Keratinocyte (primary cell): ENCODE measurements around the gene HDAC7. TPM values are rescaled to one million over a fixed set of nuclear protein-coding genes. Genes with fewer than 3 reads are reported as not detected.

Source experiments
- DNase-seq: peaks from one replicate; pipeline ENCODE4 v3.0.0-alpha.2; 2011; ENCODE audit warnings: low read depth, missing footprints, low spot score
- FAIRE-seq: peaks from 2 replicates; lab custom pipeline; 2011; peaks lifted over from hg19 to GRCh38; lab: Jason Lieb, UNC
- H2AFZ ChIP-seq: 2 replicates; pipeline ENCODE4 v1.6.0; 2012; ENCODE audit warnings: low read length, control low read depth, inconsistent platforms; ENCODE audit not compliant: control insufficient read depth
- H3K27ac ChIP-seq: 2 replicates; pipeline ENCODE4 v1.5.1; 2011; ENCODE audit warnings: low read length; ENCODE audit not compliant: control insufficient read depth, insufficient read depth
- H3K27me3 ChIP-seq: 3 replicates; pipeline ENCODE4 v1.6.0; 2011; ENCODE audit warnings: low read length; ENCODE audit not compliant: control insufficient read depth, insufficient read depth; ENCODE audit errors: extremely low read depth
- H3K36me3 ChIP-seq, 2 experiments: 2 replicates in 1 of 2; 3 replicates in 1 of 2; pipeline ENCODE4 v1.5.1; 2011; ENCODE audit warnings: low read length in 2 of 2, mild to moderate bottlenecking in 1 of 2; ENCODE audit not compliant: control insufficient read depth in 2 of 2, insufficient read depth in 2 of 2; ENCODE audit errors: extremely low read depth in 1 of 2
- H3K4me1 ChIP-seq: 3 replicates; pipeline ENCODE4 v1.5.1; 2011; ENCODE audit warnings: low read length; ENCODE audit not compliant: control insufficient read depth, insufficient read depth; ENCODE audit errors: extremely low read depth
- H3K4me2 ChIP-seq: 3 replicates; pipeline ENCODE4 v1.6.0; 2011; ENCODE audit warnings: low read depth, low read length; ENCODE audit not compliant: control insufficient read depth, insufficient read depth; ENCODE audit errors: extremely low read depth
- H3K4me3 ChIP-seq, 3 experiments: fragments of 200-600 bp in 1 of 3; sonication (generic) in 1 of 3; 2 replicates in 2 of 3; 3 replicates in 1 of 3; pipeline ENCODE4 v1.5.1; 2011 to 2016; ENCODE audit warnings: low read length in 3 of 3, mild to moderate bottlenecking in 3 of 3, control low read depth in 2 of 3, inconsistent platforms in 1 of 3, low read depth in 1 of 3, mixed read lengths in 1 of 3, mixed run types in 1 of 3, moderate library complexity in 1 of 3; ENCODE audit not compliant: control insufficient read depth in 2 of 3, insufficient read depth in 2 of 3; ENCODE audit errors: extremely low read depth in 1 of 3
- H3K79me2 ChIP-seq: 2 replicates; pipeline ENCODE4 v1.6.0; 2012; ENCODE audit warnings: low read length; ENCODE audit not compliant: control insufficient read depth, insufficient read depth
- H3K9ac ChIP-seq: 3 replicates; pipeline ENCODE4 v1.6.0; 2011; ENCODE audit warnings: low read length; ENCODE audit not compliant: control insufficient read depth, insufficient read depth; ENCODE audit errors: extremely low read depth
- H3K9me1 ChIP-seq: 3 replicates; pipeline ENCODE4 v1.6.0; 2011; ENCODE audit warnings: low read length; ENCODE audit not compliant: control insufficient read depth, insufficient read depth; ENCODE audit errors: extremely low read depth
- H3K9me3 ChIP-seq: 2 replicates; pipeline ENCODE4 v1.5.1; 2012; ENCODE audit warnings: low read depth, low read length; ENCODE audit not compliant: control insufficient read depth
- H4K20me1 ChIP-seq: 3 replicates; pipeline ENCODE4 v1.6.0; 2011; ENCODE audit warnings: low read length; ENCODE audit not compliant: control insufficient read depth, insufficient read depth; ENCODE audit errors: extremely low read depth
- CTCF ChIP-seq, 3 experiments: IDR thresholded peaks in 1 of 3; conservative IDR thresholded peaks in 1 of 3; optimal IDR thresholded peaks in 1 of 3; 2 replicates in 2 of 3; 3 replicates in 1 of 3; pipeline versions ENCODE3 to v1.5.1; 2011; ENCODE audit warnings: low read length in 3 of 3, mild to moderate bottlenecking in 3 of 3, moderate library complexity in 2 of 3, control low read depth in 1 of 3, inconsistent platforms in 1 of 3; ENCODE audit not compliant: insufficient read depth in 2 of 3; ENCODE audit errors: extremely low read depth in 1 of 3
- EZH2 ChIP-seq: IDR thresholded peaks from one replicate; pipeline ENCODE4 v1.6.1; 2012; ENCODE audit warnings: inconsistent platforms, mild to moderate bottlenecking, low read length, moderate library complexity
- dilution Hi-C: fragments of 300-500 bp; cut with MboI; formaldehyde crosslinking; loops from one replicate; pipeline ENCODE4 v1.7.0; 2020; ENCODE audit warnings: low sequenced_read_pairs; ENCODE audit not compliant: extremely low pct_ligation_motif_present
- polyA plus RNA-seq, 5 experiments: library from polyadenylated mRNA; depleted of rRNA in 3 of 5; stranded (reverse) in 3 of 5; stranded (forward) in 1 of 5; unstranded in 1 of 5; fragments of >200 nt; gene quantifications; 1 replicate in 1 of 5; 2 replicates in 3 of 5; 3 replicates in 1 of 5; pipeline versions ENCODE4 v1.2.1 to v1.2.3, GENCODE V29; 2011 to 2012; ENCODE audit warnings: missing spikeins in 2 of 5, low read depth in 1 of 5, low replicate concordance in 1 of 5

HDAC7 gene
- polyA plus RNA-seq, 1 donor (not counting 4 experiments of a cell fraction or from before 2014, with no cell fraction given), result 17.0 TPM

- DNase-seq (no peak), FAIRE-seq (no peak)
- Histone ChIP-seq H3K36me3 (peaks cover 6 to 22% of the 10 kb centered on the region in 2 experiments), H3K79me2 (no peaks in the 10 kb centered on the region), H3K9me3 (no peaks in the 10 kb centered on the region), H3K9ac (no peak overlapping the region), H4K20me1 (no peaks in the 10 kb centered on the region), H3K27ac (no peak overlapping the region), H3K9me1 (no peaks in the 10 kb centered on the region), H3K4me3 (no peak overlapping the region), H3K4me1 (peaks cover 21% of the 10 kb centered on the region), H3K4me2 (no peak overlapping the region), H3K27me3 (no peaks in the 10 kb centered on the region), H2AFZ (no peak overlapping the region)
- no peak for TF ChIP-seq EZH2
- no peak for TF ChIP-seq CTCF (optimal IDR thresholded peaks at IDR 0.05 in 1 of 3, IDR thresholded peaks at IDR 0.05 in 1 of 3, conservative IDR thresholded peaks at IDR 0.05 in 1 of 3; ENCODE audit: extremely low read depth in 1 of 3, insufficient read depth in 2 of 3, low read length in 3 of 3)
- dilution Hi-C loops, result no loop called here
Observed at GRCh38 chr12:47744778-47745436, 74.8 kb downstream of the HDAC7 start.

- Histone ChIP-seq H4K20me1 (no peaks in the 10 kb centered on the region), H2AFZ (no peak overlapping the region), H3K4me2 (no peak overlapping the region), H3K9me3 (no peaks in the 10 kb centered on the region), H3K36me3 (peaks cover 4 to 19% of the 10 kb centered on the region in 2 experiments), H3K9me1 (no peaks in the 10 kb centered on the region), H3K79me2 (no peaks in the 10 kb centered on the region), H3K27me3 (no peaks in the 10 kb centered on the region), H3K4me1 (peaks cover 21% of the 10 kb centered on the region), H3K9ac (no peak overlapping the region), H3K27ac (no peak overlapping the region), H3K4me3 (no peak overlapping the region)
- DNase-seq (no peak), FAIRE-seq (peak; percentile 100)
- dilution Hi-C loops, result no loop called here
- TF ChIP-seq EZH2 (no peak), CTCF (optimal IDR thresholded peaks at IDR 0.05 in 1 of 3, IDR thresholded peaks at IDR 0.05 in 1 of 3, conservative IDR thresholded peaks at IDR 0.05 in 1 of 3; ENCODE audit: extremely low read depth in 1 of 3, insufficient read depth in 2 of 3, low read length in 3 of 3) (peak in 2 of 3 experiments; percentile 86 to 93)
Observed at GRCh38 chr12:47744005-47744651, 75.6 kb downstream of the HDAC7 start.
